ENCODE data around the gene EXPH5. TPM values are rescaled to one million over a fixed set of nuclear protein-coding genes. Genes with fewer than 3 reads are reported as not detected.

The EXPH5 gene
- total RNA-seq, 1 experiment from 2014 or later = 2.1 TPM

- DNase-seq (ENCODE audit: low spot score) = peak; percentile 94
Observed at GRCh38 chr11:108467091-108467823, 126.3 kb downstream of the EXPH5 start, which contains the start of gene C11orf65. TSS of gene C11orf65 (minus strand) at chr11:108467529. CDS start at chr11:108461559, 5,970 bp downstream.

GRCh38 chr11:108466405-108466804 is 127.2 kb downstream of the EXPH5 start:
- no peak for DNase-seq (ENCODE audit: low spot score)

Other genes starting within 250 kb of the EXPH5 start
- gene C11orf65, start 126.2 kb downstream of the EXPH5 start, total RNA-seq (2014; rRNA removed; shearing (Covaris generic)) = 0.41 TPM in 1 of 2 replicates, not detected in the other
- gene POGLUT3, start 95.4 kb downstream of the EXPH5 start, total RNA-seq (2014; rRNA removed; shearing (Covaris generic)) = 63.7 and 64.4 TPM in 2 replicates
- 17.2 and 26.3 TPM in 2 replicates for gene DDX10, start 71.3 kb upstream of the EXPH5 start, total RNA-seq (2014; rRNA removed; shearing (Covaris generic))